Measurements from ENCODE around the gene ADNP. TPM values are rescaled to one million over a fixed set of nuclear protein-coding genes. Genes with fewer than 3 reads are reported as not detected.

ADNP gene
- polyA plus RNA-seq, 3 donors: 120 to 123 (median 122) TPM

GRCh38 chr20:50854506-50855249, 76.6 kb downstream of the ADNP start:
- no peak for DNase-seq

- no peak for DNase-seq
Measured at GRCh38 chr20:50852085-50852484, 79.2 kb downstream of the ADNP start.

GRCh38 chr20:50850721-50851286, 80.4 kb downstream of the ADNP start:
- no peak for DNase-seq

- no peak for DNase-seq
Measured at GRCh38 chr20:50848846-50849673, 82.2 kb downstream of the ADNP start.

GRCh38 chr20:50848341-50848808, 82.9 kb downstream of the ADNP start:
- no peak for DNase-seq

GRCh38 chr20:50845566-50846215, 85.5 kb downstream of the ADNP start:
- DNase-seq: no peak

GRCh38 chr20:50844430-50845100, 86.7 kb downstream of the ADNP start:
- DNase-seq: no peak

- no peak for DNase-seq
Measured at GRCh38 chr20:50843331-50844276, 87.6 kb downstream of the ADNP start.

- no peak for DNase-seq
Measured at GRCh38 chr20:50842821-50843220, 88.4 kb downstream of the ADNP start.

Other genes starting within 250 kb of the ADNP start
- gene RIPOR3, start 239.9 kb downstream of the ADNP start, polyA plus RNA-seq (ENCODE audit: insufficient read length in 3 of 3): 1 to 10 TPM; 5.5 to 8.5 (median 8.0) TPM
- gene PARD6B, start 199.9 kb downstream of the ADNP start, polyA plus RNA-seq (ENCODE audit: insufficient read length in 3 of 3): 10 to 100 TPM; 17.0 to 26.2 (median 21.1) TPM
- gene BCAS4, start 136.4 kb downstream of the ADNP start, polyA plus RNA-seq (ENCODE audit: insufficient read length in 3 of 3): 1 to 10 TPM; 4.7 to 6.2 (median 5.5) TPM
- 10 to 100 TPM; 55.8 to 60.6 (median 57.0) TPM for gene DPM1, start 27.1 kb upstream of the ADNP start, polyA plus RNA-seq (ENCODE audit: insufficient read length in 3 of 3)
- gene MOCS3, start 27.4 kb upstream of the ADNP start, polyA plus RNA-seq (ENCODE audit: insufficient read length in 3 of 3): 1 to 10 TPM; 4.9 to 5.2 (median 5.2) TPM
- gene KCNG1, start 91.7 kb upstream of the ADNP start, polyA plus RNA-seq (ENCODE audit: insufficient read length in 3 of 3): 1 to 10 TPM; 5.7 to 8.2 (median 7.6) TPM